Measurements from ENCODE around the gene GPR155.
"Not testable (repeated sequence)": the region's sequence is repeated elsewhere in the genome, so short reads cannot be mapped to it uniquely, and the experiment has no call there.

Gene GPR155

GRCh38 chr2:174392706-174393105 lies 94.1 kb downstream of the GPR155 start:
- Histone ChIP-seq H3K4me3 (ENCODE audit: low read depth, low read length) (no peak overlapping the region), H3K36me3 (no peaks in the 10 kb centered on the region), H3K4me1 (no peaks in the 10 kb centered on the region), H3K9me3 (no peaks in the 10 kb centered on the region), H3K27me3 (no peaks in the 10 kb centered on the region)
- DNase-seq = no peak
- no peak for TF ChIP-seq CTCF (IDR thresholded peaks at IDR 0.05; ENCODE audit: low read depth, low read length)

DNA sequence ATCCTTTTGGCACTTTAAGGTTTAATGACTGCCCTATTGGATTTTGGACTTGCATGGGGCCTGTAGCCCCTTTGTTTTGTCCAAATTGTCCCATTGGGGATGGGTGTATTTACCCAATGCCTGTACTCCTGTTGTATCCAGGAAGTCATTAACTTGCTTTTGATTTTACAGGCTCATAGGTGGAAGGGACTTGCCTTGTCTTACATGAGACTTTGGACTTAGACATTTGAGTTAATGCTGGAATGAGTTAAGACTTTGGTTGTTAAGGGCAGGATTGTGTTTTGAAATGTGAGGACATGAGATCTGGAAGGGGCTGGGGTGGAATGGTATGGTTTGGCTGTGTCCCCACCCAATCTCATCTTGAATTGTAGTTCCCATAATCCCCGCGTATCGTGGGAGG lies 96.5 kb downstream of the GPR155 start:
- not testable (repeated sequence) for H3K9me3 ChIP-seq, H3K36me3 ChIP-seq, DNase-seq

DNA sequence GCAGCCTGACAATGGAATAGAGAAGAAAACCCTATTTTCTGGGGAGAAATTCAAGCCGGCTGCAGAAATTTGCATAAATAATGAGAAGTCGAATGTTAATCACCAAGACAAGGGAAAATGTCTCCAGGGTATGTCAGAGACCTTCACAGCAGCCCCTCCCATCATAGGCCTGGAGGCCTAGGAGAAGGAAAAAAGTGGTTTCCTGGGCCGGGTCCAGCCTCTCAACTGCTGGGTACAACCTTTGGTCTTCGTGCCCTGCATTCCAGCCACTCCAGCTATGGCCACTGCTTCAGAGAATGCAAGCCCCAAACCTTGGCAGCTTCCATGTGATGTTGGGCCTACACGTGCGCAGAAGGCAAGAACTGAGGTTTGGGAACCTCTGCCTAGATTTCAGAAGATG lies 97.3 kb downstream of the GPR155 start:
- Histone ChIP-seq H3K27me3 (no peaks in the 10 kb centered on the region), H3K4me1 (no peaks in the 10 kb centered on the region), H3K36me3 (no peaks in the 10 kb centered on the region), H3K9me3 (no peaks in the 10 kb centered on the region), H3K4me3 (ENCODE audit: low read depth, low read length) (no peak overlapping the region)
- TF ChIP-seq CTCF (IDR thresholded peaks at IDR 0.05; ENCODE audit: low read depth, low read length) = no peak
- DNase-seq = no peak

More for the DNA sequence above, 96.5 kb downstream of the GPR155 start:
- H3K4me1 ChIP-seq; H3K27me3 ChIP-seq; H3K4me3 ChIP-seq (ENCODE audit: low read depth, low read length): not testable (repeated sequence)

DNA sequence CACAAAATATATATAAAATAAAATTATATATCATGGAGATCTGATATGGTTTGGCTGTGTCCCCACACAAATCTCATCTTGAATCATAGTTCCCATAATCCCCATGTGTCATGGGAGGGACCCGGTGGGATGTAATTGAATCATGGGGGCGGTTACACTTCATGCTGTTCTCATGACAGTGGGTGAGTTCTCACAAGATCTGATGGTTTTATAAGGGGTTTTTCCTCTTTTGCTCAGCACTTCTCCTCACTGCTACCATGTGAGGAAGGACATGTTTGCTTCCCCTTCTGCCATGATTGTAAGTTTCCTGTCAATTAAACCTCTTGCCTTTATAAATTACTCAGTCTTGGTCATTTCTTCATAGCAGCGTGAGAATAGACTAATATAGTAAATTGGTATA lies 98.1 kb downstream of the GPR155 start:
- not testable (repeated sequence) for H3K4me3 ChIP-seq (ENCODE audit: low read depth, low read length); H3K9me3 ChIP-seq; DNase-seq; H3K4me1 ChIP-seq; H3K27me3 ChIP-seq; H3K36me3 ChIP-seq

DNA sequence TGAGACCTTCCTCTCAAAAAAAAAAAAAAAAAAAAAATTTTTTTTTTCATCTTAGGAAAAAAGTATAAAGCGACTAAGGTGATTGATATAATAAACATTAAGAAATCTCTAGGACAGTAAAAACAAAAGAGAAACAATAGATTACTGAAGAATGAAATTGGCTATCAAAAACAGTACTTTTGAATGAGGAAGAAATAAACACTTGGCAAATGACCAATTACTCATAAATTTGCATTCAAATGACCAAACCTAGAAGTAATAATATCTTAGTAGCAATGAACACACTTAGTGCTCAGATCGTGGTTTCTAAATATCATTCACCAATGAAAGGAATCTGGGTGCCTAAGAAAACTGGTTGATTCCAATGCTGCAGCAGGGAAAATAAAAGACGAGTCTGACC lies 101.6 kb downstream of the GPR155 start:
- Histone ChIP-seq H3K4me3 (ENCODE audit: low read depth, low read length) (no peak overlapping the region), H3K4me1 (no peaks in the 10 kb centered on the region), H3K27me3 (no peaks in the 10 kb centered on the region), H3K9me3 (no peaks in the 10 kb centered on the region), H3K36me3 (no peaks in the 10 kb centered on the region)
- no peak for TF ChIP-seq CTCF (IDR thresholded peaks at IDR 0.05; ENCODE audit: low read depth, low read length)
- no peak for DNase-seq

- DNase-seq = no peak
Observed at GRCh38 chr2:174383796-174384195, 103.0 kb downstream of the GPR155 start.

More at GRCh38 chr2:174383796-174384195, 103.0 kb downstream of the GPR155 start:
- H3K27me3 ChIP-seq = no peaks in the 10 kb centered on the region
- TF ChIP-seq CTCF (IDR thresholded peaks at IDR 0.05; ENCODE audit: low read depth, low read length) = no peak
- no peaks in the 10 kb centered on the region for H3K4me1 ChIP-seq
- no peak overlapping the region for H3K4me3 ChIP-seq (ENCODE audit: low read depth, low read length)
- no peaks in the 10 kb centered on the region for H3K36me3 ChIP-seq
- no peaks in the 10 kb centered on the region for H3K9me3 ChIP-seq
